ENCODE data around the gene SH3PXD2A.

SH3PXD2A gene

DNA sequence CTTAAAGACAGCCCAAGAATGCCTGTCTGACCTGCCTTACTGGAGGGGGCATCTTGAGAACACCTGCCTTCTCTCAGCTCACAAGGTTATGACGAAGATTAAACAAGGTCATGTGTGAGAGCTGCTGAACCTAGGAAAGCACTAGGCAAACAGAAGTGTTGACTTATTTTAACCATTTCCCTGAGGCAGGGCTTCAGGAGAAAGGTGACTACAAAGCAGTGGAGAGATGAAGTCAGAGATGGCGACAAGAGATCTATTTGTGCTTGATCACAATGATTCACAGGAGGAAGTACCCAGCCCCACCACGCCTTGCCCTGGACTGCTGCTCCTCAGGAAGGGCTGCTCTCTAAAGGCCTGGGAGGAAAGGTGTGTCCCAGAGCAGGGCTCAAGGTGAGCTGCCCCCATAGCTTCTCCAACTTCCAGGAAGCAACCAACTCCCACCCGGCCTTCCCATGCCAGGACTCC is 34.9 kb upstream of the SH3PXD2A start:
- TF ChIP-seq, protein P1, sequence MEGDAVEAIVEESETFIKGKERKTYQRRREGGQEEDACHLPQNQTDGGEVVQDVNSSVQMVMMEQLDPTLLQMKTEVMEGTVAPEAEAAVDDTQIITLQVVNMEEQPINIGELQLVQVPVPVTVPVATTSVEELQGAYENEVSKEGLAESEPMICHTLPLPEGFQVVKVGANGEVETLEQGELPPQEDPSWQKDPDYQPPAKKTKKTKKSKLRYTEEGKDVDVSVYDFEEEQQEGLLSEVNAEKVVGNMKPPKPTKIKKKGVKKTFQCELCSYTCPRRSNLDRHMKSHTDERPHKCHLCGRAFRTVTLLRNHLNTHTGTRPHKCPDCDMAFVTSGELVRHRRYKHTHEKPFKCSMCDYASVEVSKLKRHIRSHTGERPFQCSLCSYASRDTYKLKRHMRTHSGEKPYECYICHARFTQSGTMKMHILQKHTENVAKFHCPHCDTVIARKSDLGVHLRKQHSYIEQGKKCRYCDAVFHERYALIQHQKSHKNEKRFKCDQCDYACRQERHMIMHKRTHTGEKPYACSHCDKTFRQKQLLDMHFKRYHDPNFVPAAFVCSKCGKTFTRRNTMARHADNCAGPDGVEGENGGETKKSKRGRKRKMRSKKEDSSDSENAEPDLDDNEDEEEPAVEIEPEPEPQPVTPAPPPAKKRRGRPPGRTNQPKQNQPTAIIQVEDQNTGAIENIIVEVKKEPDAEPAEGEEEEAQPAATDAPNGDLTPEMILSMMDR (IDR thresholded peaks at IDR 0.05; ENCODE audit: borderline replicate concordance, extremely low read depth, low read length, poor library complexity, severe bottlenecking), result no peak
- no peak for TF ChIP-seq EZH2 (IDR thresholded peaks at IDR 0.05; ENCODE audit: borderline replicate concordance, low read depth, low read length, severe bottlenecking)
- Histone ChIP-seq H3K27me3 (ENCODE audit: insufficient read depth, low read length, poor library complexity) (no peaks in the 10 kb centered on the region), H3K4me3 (ENCODE audit: low read depth in 1 of 2, low read length in 2 of 2) (no peak overlapping the region), H3K27ac (ENCODE audit: low read length) (peak overlapping the region; percentile 12), H3K4me1 (ENCODE audit: insufficient read depth, low read length) (no peaks in the 10 kb centered on the region), H3K79me2 (ENCODE audit: insufficient read depth, low read length) (no peaks in the 10 kb centered on the region), H3K9ac (ENCODE audit: low read depth, low read length) (no peak overlapping the region), H3K36me3 (ENCODE audit: insufficient read depth, low read length) (peaks cover 30% of the 10 kb centered on the region), H3K4me2 (ENCODE audit: insufficient read depth, low read length) (no peak overlapping the region), H2AFZ (ENCODE audit: low read depth, low read length) (no peak overlapping the region), H4K20me1 (ENCODE audit: insufficient read depth, low read length) (no peaks in the 10 kb centered on the region), H3K9me3 (ENCODE audit: insufficient read depth, low read length, severe bottlenecking) (no peaks in the 10 kb centered on the region)
- no peak for DNase-seq
- no peak for ATAC-seq (ENCODE audit: insufficient read depth, low read depth)

DNA sequence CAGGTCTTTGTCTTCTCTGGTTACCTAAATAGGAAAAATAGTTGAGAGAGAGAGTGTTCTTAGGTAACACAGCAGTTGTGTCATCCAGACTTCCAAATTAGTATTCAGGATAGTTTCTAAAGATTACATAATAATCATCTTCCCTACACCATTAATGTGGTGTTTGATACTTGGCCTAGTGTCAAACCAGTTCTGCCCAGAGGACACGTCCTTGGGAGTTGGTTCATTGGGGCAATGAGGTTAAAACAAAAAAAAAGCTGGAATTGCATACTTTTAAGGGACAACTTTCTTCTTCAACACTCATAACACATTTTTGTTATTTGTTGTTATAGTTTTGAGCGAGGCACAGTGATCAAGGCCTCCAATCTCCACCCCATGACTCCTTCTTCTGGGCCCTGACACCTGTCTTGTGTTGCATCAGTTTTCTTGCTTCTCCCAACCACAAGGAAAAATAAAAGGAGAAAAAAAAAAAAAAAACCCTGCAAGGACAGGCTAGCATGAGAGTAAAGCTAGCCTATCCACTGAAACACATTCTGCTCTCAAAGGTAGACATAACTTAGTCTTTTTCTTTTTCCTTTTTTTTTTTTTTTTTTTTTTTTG is 33.8 kb upstream of the SH3PXD2A start:
- Histone ChIP-seq H3K27me3 (ENCODE audit: insufficient read depth, low read length, poor library complexity) (no peaks in the 10 kb centered on the region), H3K9ac (ENCODE audit: low read depth, low read length) (no peak overlapping the region), H3K4me3 (ENCODE audit: low read depth in 1 of 2, low read length in 2 of 2) (no peak overlapping the region), H3K27ac (ENCODE audit: low read length) (no peak overlapping the region), H2AFZ (ENCODE audit: low read depth, low read length) (no peak overlapping the region), H3K4me1 (ENCODE audit: insufficient read depth, low read length) (no peaks in the 10 kb centered on the region), H3K4me2 (ENCODE audit: insufficient read depth, low read length) (no peak overlapping the region), H3K9me3 (ENCODE audit: insufficient read depth, low read length, severe bottlenecking) (no peaks in the 10 kb centered on the region), H4K20me1 (ENCODE audit: insufficient read depth, low read length) (no peaks in the 10 kb centered on the region), H3K79me2 (ENCODE audit: insufficient read depth, low read length) (no peaks in the 10 kb centered on the region), H3K36me3 (ENCODE audit: insufficient read depth, low read length) (peaks cover 34% of the 10 kb centered on the region)
- no peak for ATAC-seq (ENCODE audit: insufficient read depth, low read depth)
- TF ChIP-seq, protein P1 (IDR thresholded peaks at IDR 0.05; ENCODE audit: borderline replicate concordance, extremely low read depth, low read length, poor library complexity, severe bottlenecking), result no peak
- no peak for TF ChIP-seq EZH2 (IDR thresholded peaks at IDR 0.05; ENCODE audit: borderline replicate concordance, low read depth, low read length, severe bottlenecking)
- no peak for DNase-seq

DNA sequence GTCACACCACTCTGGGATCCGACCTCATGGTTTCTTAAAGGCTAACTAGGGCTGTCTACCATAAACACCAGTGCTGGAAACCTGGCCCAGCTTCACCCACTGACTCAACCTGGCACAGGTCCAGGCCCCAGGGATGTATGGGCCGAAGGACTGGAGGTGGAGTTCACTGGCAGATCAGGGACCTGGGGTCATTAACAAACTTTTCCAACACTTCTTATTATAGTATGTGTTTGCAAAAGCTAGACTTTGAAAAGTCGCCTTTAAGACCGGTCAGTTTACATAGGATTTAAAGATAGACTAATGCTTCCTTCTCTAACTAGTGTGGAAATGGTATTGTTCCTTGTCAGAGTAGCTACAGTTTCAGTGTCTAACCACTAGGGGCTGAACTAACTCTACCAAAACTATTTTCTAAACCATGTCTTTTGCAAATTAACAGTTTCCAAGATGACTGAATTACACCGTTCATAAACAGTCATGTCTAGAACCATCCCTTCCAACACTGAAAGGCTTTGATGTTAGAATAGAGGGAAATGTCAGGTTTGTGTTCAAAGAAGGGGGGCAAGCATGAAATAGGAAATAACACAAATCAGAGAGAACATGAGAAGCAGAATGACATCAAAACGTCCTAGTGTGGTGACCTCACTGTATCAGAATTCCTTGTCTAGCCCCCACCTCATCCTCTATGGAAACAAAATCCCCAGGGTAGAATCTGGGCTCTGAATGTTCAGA is 32.9 kb upstream of the SH3PXD2A start:
- Histone ChIP-seq H3K4me1 (ENCODE audit: insufficient read depth, low read length) (no peaks in the 10 kb centered on the region), H3K4me2 (ENCODE audit: insufficient read depth, low read length) (no peak overlapping the region), H3K27ac (ENCODE audit: low read length) (no peak overlapping the region), H3K79me2 (ENCODE audit: insufficient read depth, low read length) (no peaks in the 10 kb centered on the region), H4K20me1 (ENCODE audit: insufficient read depth, low read length) (no peaks in the 10 kb centered on the region), H3K9ac (ENCODE audit: low read depth, low read length) (no peak overlapping the region), H3K4me3 (ENCODE audit: low read depth in 1 of 2, low read length in 2 of 2) (no peak overlapping the region), H2AFZ (ENCODE audit: low read depth, low read length) (no peak overlapping the region), H3K27me3 (ENCODE audit: insufficient read depth, low read length, poor library complexity) (no peaks in the 10 kb centered on the region), H3K9me3 (ENCODE audit: insufficient read depth, low read length, severe bottlenecking) (no peaks in the 10 kb centered on the region), H3K36me3 (ENCODE audit: insufficient read depth, low read length) (peaks cover 38% of the 10 kb centered on the region)
- no peak for DNase-seq
- peak; percentile 82 for ATAC-seq (ENCODE audit: insufficient read depth, low read depth)
- TF ChIP-seq, protein P1 (IDR thresholded peaks at IDR 0.05; ENCODE audit: borderline replicate concordance, extremely low read depth, low read length, poor library complexity, severe bottlenecking), result peak; percentile 91
- no peak for TF ChIP-seq EZH2 (IDR thresholded peaks at IDR 0.05; ENCODE audit: borderline replicate concordance, low read depth, low read length, severe bottlenecking)

All from DND-41 (cell line).